Muscle layer of colon (tissue), 2 donors: ENCODE results near the gene RPL18.

Experiments used
- H3K27ac ChIP-seq: one replicate; pipeline ENCODE4 v1.7.0; 2013; ENCODE audit warnings: low read depth, mild to moderate bottlenecking, low read length, moderate library complexity
- H3K27me3 ChIP-seq, 2 donors: one replicate each; pipeline ENCODE4 v1.7.0; 2013; ENCODE audit warnings: low read length in 2 of 2, mild to moderate bottlenecking in 2 of 2; ENCODE audit not compliant: insufficient read depth in 2 of 2, control insufficient read depth in 1 of 2
- H3K36me3 ChIP-seq: one replicate; pipeline ENCODE4 v1.7.0; 2013; ENCODE audit warnings: mild to moderate bottlenecking, low read length; ENCODE audit not compliant: insufficient read depth
- H3K4me1 ChIP-seq: one replicate; pipeline ENCODE4 v1.7.0; 2013; ENCODE audit warnings: mild to moderate bottlenecking, low read length; ENCODE audit not compliant: insufficient read depth
- H3K4me3 ChIP-seq, 2 donors: one replicate each; pipeline ENCODE4 v1.7.0; 2013; ENCODE audit warnings: low read length in 2 of 2, low read depth in 1 of 2, mild to moderate bottlenecking in 1 of 2, moderate library complexity in 1 of 2
- H3K9ac ChIP-seq: one replicate; pipeline ENCODE4 v1.7.0; 2013; ENCODE audit warnings: low read length
- H3K9me3 ChIP-seq: one replicate; pipeline ENCODE4 v1.7.0; 2013; ENCODE audit warnings: mild to moderate bottlenecking, low read length
- donor health status: abdominal sarcoma.
- donor health status: Adenocarcinoma of cecum.

The RPL18 gene

DNA sequence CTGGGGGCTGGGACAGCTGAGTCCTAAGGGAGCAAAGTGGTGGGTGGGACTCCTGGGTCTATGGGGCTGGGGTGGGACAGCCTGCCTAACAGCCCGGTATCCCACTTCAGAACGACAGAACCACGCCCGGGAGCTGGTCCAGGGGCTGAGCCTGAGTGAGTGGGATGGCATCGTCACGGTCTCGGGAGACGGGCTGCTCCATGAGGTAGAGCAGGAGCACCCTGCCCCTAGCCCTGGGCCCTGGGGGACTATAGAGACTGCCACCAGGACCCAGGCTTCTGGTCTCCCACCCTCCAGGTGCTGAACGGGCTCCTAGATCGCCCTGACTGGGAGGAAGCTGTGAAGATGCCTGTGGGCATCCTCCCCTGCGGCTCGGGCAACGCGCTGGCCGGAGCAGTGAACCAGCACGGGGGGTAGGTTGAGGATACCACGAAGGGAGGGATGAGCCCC lies 8.9 kb upstream of the RPL18 start:
- H3K9ac ChIP-seq: no peak overlapping the region
- H3K4me1 ChIP-seq: peaks cover 53% of the 10 kb centered on the region

GRCh38 chr19:48627201-48627864 lies 8.4 kb upstream of the RPL18 start:
- Histone ChIP-seq H3K9me3 (no peaks in the 10 kb centered on the region), H3K36me3 (peaks cover 30% of the 10 kb centered on the region), H3K4me1 (peaks cover 48% of the 10 kb centered on the region), H3K27me3 (no peaks in the 10 kb centered on the region), H3K9ac (no peak overlapping the region), H3K4me3 (no peak overlapping the region), H3K27ac (no peak overlapping the region)

More for the DNA sequence above, 8.9 kb upstream of the RPL18 start:
- H3K27me3 ChIP-seq: no peaks in the 10 kb centered on the region
- no peaks in the 10 kb centered on the region for H3K9me3 ChIP-seq
- peaks cover 35% of the 10 kb centered on the region for H3K36me3 ChIP-seq
- no peak overlapping the region for H3K4me3 ChIP-seq
- H3K27ac ChIP-seq: no peak overlapping the region

GRCh38 chr19:48625891-48626327 lies 6.9 kb upstream of the RPL18 start:
- Histone ChIP-seq H3K9me3 (no peaks in the 10 kb centered on the region), H3K4me1 (peaks cover 36% of the 10 kb centered on the region), H3K4me3 (no peak overlapping the region), H3K36me3 (peaks cover 17% of the 10 kb centered on the region), H3K9ac (no peak overlapping the region), H3K27me3 (no peaks in the 10 kb centered on the region), H3K27ac (no peak overlapping the region)

DNA sequence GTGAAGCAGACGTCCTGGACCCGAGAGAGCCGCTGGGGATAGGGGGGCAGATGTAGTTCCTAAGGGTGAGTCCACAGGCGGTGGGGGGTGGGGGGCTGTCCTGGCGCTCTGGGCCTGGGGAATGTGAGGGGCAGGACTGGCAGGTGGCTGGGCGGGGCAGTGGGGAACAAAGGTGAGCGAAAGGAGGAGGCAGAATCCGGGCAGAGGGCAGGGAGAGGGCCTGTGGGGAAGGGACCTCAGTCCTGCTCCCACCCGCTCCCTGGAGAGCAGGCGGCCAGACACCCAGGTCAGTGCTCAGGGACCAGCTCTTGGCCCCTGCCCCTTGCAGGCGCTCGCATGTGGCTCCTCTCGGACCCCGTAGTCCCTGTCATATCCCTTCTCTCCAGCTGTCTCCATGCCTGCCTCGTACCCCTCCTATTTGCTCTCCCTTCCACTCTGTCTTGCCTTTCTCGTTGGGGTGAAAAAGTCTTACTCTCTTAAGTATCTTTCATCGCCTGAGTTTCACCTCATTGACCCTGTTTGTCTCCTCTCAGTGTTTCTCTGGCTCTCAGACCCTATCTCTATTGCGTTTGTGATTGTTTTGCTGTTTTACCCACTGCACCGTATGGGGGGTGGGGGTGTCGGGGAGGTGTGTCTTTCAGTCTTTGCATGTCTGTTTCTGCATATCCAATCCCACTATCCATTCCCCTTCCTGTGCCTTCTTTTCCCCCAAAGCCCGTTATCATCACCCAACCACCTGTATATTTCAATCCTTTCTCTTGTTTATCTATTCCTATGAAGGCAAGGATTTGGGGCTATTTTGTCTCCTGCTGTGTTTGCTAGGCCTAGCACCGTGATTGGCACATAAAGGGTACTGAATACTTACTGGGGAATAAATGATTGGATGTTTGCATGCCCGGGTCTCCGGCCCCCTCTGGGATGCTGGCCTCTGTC lies 6.1 kb upstream of the RPL18 start:
- H3K36me3 ChIP-seq: peaks cover 8% of the 10 kb centered on the region
- H3K27me3 ChIP-seq: no peaks in the 10 kb centered on the region
- no peak overlapping the region for H3K9ac ChIP-seq
- H3K27ac ChIP-seq: no peak overlapping the region
- H3K4me3 ChIP-seq: no peak overlapping the region
- H3K4me1 ChIP-seq: peaks cover 27% of the 10 kb centered on the region
- H3K9me3 ChIP-seq: no peaks in the 10 kb centered on the region

GRCh38 chr19:48624067-48624594 lies 5.2 kb upstream of the RPL18 start:
- Histone ChIP-seq H3K4me1 (peaks cover 25% of the 10 kb centered on the region), H3K9me3 (no peaks in the 10 kb centered on the region), H3K36me3 (peaks cover 5% of the 10 kb centered on the region)

DNA sequence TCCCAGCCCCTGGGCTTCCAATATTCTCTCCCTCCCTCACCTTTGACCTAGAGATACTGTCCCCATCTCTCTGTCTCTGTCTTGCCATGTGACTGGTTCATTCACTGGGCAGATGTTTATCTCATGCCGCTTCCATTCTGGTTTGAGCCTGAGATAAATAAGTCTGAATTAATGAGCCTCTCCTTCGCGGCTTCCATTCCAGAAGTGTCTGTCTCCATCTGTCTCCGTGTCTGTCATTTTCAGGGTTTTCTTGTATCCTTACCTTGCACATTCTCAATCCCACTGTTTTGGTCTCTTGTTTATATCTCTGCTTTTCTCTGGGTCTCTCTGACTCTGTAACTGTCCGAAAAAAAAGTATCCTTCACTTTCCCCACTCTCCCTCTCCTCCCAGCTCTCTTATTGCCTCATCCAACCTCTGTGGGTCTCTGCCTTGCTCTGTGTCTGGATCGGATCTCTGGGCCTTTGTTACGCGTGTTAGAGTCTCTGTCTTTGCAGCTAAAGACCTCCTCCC lies 4.6 kb upstream of the RPL18 start:
- Histone ChIP-seq H3K4me1 (peaks cover 25% of the 10 kb centered on the region), H3K27me3 (no peaks in the 10 kb centered on the region), H3K9me3 (no peaks in the 10 kb centered on the region), H3K9ac (peak overlapping the region; percentile 10), H3K27ac (peak overlapping the region; percentile 61), H3K36me3 (peaks cover 5% of the 10 kb centered on the region), H3K4me3 (peak overlapping the region in 1 of 2 donors; percentile 13)

More at GRCh38 chr19:48624067-48624594, 5.2 kb upstream of the RPL18 start:
- Histone ChIP-seq H3K27ac (peak overlapping the region; percentile 61), H3K4me3 (peak overlapping the region; percentile 38 to 61), H3K27me3 (no peaks in the 10 kb centered on the region), H3K9ac (peak overlapping the region; percentile 33)

DNA sequence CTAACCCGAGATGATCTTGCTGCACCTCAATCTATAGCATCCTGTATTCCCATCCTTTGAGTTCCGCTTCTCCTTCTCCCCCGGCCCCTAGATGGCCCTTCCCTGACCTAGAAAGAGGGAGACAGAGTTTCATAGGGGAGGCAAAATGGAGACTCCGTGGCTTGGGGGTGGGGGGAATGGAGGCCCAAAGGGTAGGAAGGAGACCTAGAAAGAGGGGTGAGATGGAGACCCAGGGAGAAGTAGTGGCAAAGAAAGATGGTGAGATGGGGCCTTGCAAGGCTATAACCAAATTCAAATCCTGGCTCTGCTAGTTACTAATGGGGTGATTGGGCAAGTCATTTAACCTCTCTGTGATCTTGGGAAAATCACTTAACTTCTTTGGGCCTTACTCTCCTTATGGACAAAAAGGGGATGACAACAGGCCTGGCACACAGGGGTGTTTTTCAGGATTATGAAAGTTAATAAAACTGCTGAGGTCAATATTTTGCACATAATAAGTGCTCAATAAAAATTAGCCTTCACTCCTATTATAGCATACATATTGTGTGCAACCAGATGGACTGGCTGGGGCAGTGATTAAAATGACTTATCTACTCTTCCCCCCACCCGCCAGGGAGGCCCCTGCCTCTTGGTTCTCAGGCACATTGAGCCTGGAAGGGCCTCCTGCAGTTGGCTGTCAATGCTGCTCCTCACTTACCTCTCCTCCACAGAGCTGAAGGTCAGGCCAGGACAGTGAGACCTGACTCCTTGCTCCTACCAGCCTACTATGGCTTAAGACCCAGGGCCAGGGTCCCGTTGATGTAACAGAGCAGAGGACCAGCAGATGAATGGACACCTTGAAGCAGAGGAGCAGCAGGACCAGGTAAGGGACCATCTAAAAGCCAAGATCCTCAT lies 961 bp upstream of the RPL18 start:
- no peaks in the 10 kb centered on the region for H3K27me3 ChIP-seq
- H3K4me1 ChIP-seq: peaks cover 39% of the 10 kb centered on the region
- peak overlapping the region; percentile 86 for H3K27ac ChIP-seq
- H3K9me3 ChIP-seq: no peaks in the 10 kb centered on the region
- H3K36me3 ChIP-seq: peaks cover 28% of the 10 kb centered on the region
- peak overlapping the region; percentile 49 for H3K9ac ChIP-seq
- H3K4me3 ChIP-seq: peak overlapping the region; percentile 66 to 77

DNA sequence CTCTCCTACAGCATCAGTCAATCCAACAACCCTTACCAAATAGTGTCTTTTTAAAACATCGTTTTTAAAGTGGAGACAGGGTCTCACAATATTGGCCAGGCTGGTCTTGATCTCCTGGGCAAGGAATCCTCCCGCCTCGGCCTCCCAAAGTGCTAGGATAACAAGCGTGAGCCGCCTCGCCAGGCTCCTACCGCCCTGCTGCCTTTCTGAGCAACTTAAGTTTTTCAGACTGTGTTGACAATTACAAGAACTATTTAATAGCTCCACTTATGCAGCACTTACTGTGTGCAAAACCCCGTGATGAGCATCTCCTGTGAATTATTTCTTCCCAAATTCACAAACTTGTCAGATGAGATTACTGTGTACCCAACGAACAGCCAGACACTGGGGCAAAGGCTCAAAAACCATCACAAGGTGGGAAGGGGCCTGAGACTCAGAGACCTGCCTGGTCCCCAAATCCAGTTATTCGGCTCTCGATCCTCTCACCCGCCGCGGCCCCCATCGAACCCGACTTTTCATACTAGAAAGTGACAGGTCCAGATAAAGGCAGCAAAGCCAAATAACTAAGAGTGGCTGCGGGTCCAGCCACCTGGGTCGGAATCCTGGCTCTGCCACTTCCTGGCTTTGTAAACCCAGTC lies 581 bp downstream of the RPL18 start:
- peak overlapping the region; percentile 75 to 83 for H3K4me3 ChIP-seq
- H3K27ac ChIP-seq: peak overlapping the region; percentile 88
- peaks cover 29% of the 10 kb centered on the region for H3K36me3 ChIP-seq
- H3K27me3 ChIP-seq: no peaks in the 10 kb centered on the region
- peak overlapping the region; percentile 99 for H3K9ac ChIP-seq
- no peaks in the 10 kb centered on the region for H3K9me3 ChIP-seq
- peaks cover 28% of the 10 kb centered on the region for H3K4me1 ChIP-seq

GRCh38 chr19:48617146-48617937 lies 1.6 kb downstream of the RPL18 start:
- Histone ChIP-seq H3K27me3 (no peaks in the 10 kb centered on the region), H3K36me3 (peaks cover 29% of the 10 kb centered on the region), H3K9me3 (no peaks in the 10 kb centered on the region), H3K9ac (peak overlapping the region; percentile 99), H3K27ac (peak overlapping the region; percentile 88), H3K4me1 (peaks cover 23% of the 10 kb centered on the region), H3K4me3 (peak overlapping the region; percentile 75 to 83)
